GM23338 (cell line): ENCODE measurements around the gene PTPRE.

Experiments used
- EZH2 ChIP-seq: fragments of 200-600 bp; sonication (generic); IDR thresholded peaks from one replicate; pipeline ENCODE4 v1.8.0; 2017; ENCODE audit warnings: antibody characterized with exemption, mild to moderate bottlenecking, low read depth; ENCODE audit not compliant: unreplicated experiment
- JUNB ChIP-seq: IDR thresholded peaks from one replicate; pipeline ENCODE4 v1.6.1; 2016; ENCODE audit warnings: antibody characterized with exemption; ENCODE audit not compliant: unreplicated experiment
- STAT1 ChIP-seq: IDR thresholded peaks from one replicate; pipeline ENCODE4 v1.6.1; 2016; ENCODE audit warnings: antibody characterized with exemption; ENCODE audit not compliant: unreplicated experiment
- TF ChIP-seq, protein P1 (sequence below), 2 experiments: fragments of 200-600 bp in 1 of 2; sonication (generic) in 1 of 2; conservative IDR thresholded peaks; 2 replicates each; pipeline versions ENCODE4 v1.5.1 to v1.6.1; 2016 to 2017; ENCODE audit warnings: antibody characterized with exemption in 2 of 2, low read depth in 2 of 2, mild to moderate bottlenecking in 2 of 2, moderate library complexity in 1 of 2

DNA sequence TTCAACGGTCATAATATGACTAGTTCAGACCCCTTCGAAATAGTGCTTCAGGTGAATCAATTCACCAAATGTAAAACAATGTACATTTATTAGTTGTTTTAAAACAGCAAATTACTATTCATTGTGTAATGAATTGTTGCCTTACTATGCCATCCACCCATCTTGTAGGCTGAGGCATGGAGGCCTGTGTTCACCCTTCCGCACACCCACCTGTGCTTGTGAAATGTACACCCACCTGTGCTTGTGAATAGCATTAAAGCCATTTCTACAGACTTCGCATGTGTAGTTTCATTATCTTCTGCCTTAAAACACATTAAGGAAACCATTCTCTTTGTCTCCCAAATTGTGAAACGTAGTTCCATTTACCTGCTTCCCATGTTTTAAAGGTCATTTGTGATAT, 31.0 kb upstream of the PTPRE start:
- TF ChIP-seq, protein P1, sequence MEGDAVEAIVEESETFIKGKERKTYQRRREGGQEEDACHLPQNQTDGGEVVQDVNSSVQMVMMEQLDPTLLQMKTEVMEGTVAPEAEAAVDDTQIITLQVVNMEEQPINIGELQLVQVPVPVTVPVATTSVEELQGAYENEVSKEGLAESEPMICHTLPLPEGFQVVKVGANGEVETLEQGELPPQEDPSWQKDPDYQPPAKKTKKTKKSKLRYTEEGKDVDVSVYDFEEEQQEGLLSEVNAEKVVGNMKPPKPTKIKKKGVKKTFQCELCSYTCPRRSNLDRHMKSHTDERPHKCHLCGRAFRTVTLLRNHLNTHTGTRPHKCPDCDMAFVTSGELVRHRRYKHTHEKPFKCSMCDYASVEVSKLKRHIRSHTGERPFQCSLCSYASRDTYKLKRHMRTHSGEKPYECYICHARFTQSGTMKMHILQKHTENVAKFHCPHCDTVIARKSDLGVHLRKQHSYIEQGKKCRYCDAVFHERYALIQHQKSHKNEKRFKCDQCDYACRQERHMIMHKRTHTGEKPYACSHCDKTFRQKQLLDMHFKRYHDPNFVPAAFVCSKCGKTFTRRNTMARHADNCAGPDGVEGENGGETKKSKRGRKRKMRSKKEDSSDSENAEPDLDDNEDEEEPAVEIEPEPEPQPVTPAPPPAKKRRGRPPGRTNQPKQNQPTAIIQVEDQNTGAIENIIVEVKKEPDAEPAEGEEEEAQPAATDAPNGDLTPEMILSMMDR (conservative IDR thresholded peaks at IDR 0.05; ENCODE audit: low read depth in 2 of 2): no peak
- no peak for TF ChIP-seq EZH2
- TF ChIP-seq JUNB: no peak
- no peak for TF ChIP-seq STAT1
